ENCODE data around the gene TRUB1. TPM values are rescaled to one million over a fixed set of nuclear protein-coding genes. Genes with fewer than 3 reads are reported as not detected.

Gene TRUB1
- total RNA-seq, 1 experiment from 2014 or later = 11.5 TPM

- Histone ChIP-seq H3K36me3 (ENCODE audit: low read depth) (no peaks in the 10 kb centered on the region), H3F3A (ENCODE audit: insufficient read depth, low read depth) (no peaks in the 10 kb centered on the region), H3K27ac (no peak overlapping the region), H3K4me3 (no peak overlapping the region), H3K79me2 (ENCODE audit: low read depth) (no peaks in the 10 kb centered on the region), H3K4me1 (replicated peaks; ENCODE audit: insufficient read depth) (no peaks in the 10 kb centered on the region), H4K20me1 (ENCODE audit: insufficient read depth) (no peaks in the 10 kb centered on the region), H3K27me3 (ENCODE audit: insufficient read depth, low read depth) (no peaks in the 10 kb centered on the region), H2AFZ (no peak overlapping the region), H3K4me2 (no peak overlapping the region), H3K9me3 (ENCODE audit: insufficient read depth, low read depth) (no peaks in the 10 kb centered on the region), H3K9me2 (ENCODE audit: insufficient read depth) (no peaks in the 10 kb centered on the region)
- intact Hi-C loops (cut with micrococcal nuclease; ENCODE audit: unreplicated experiment) = no loop called here
- TF ChIP-seq EZH2 (IDR thresholded peaks at IDR 0.05; ENCODE audit: low read depth) = no peak
- no peak for TF ChIP-seq CTCF (conservative IDR thresholded peaks at IDR 0.05)
- POLR2A ChIA-PET (ENCODE audit: unreplicated experiment) = no interaction called here
- CTCF ChIA-PET = no interaction called here
- BruUV-seq (replicated peaks) = no TSS peak
- DNase-seq = no peak
These were observed 54.3 kb downstream of the TRUB1 start for GRCh38 chr10:114992189-114992775.

GRCh38 chr10:114995468-114996247 is 57.7 kb downstream of the TRUB1 start:
- H3F3A ChIP-seq (ENCODE audit: insufficient read depth, low read depth) = no peaks in the 10 kb centered on the region
- H3K27me3 ChIP-seq (ENCODE audit: insufficient read depth, low read depth) = no peaks in the 10 kb centered on the region
- no peak overlapping the region for H3K4me3 ChIP-seq
- CTCF ChIA-PET = no interaction called here
- no peaks in the 10 kb centered on the region for H4K20me1 ChIP-seq (ENCODE audit: insufficient read depth)
- H3K79me2 ChIP-seq (ENCODE audit: low read depth) = no peaks in the 10 kb centered on the region
- POLR2A ChIA-PET (ENCODE audit: unreplicated experiment) = no interaction called here
- H3K9me2 ChIP-seq (ENCODE audit: insufficient read depth) = no peaks in the 10 kb centered on the region
- TF ChIP-seq CTCF (conservative IDR thresholded peaks at IDR 0.05) = no peak
- no peak for TF ChIP-seq EZH2 (IDR thresholded peaks at IDR 0.05; ENCODE audit: low read depth)
- H3K36me3 ChIP-seq (ENCODE audit: low read depth) = no peaks in the 10 kb centered on the region
- intact Hi-C loops (cut with micrococcal nuclease; ENCODE audit: unreplicated experiment) = no loop called here
- H3K4me1 ChIP-seq (replicated peaks; ENCODE audit: insufficient read depth) = no peaks in the 10 kb centered on the region
- no peak overlapping the region for H2AFZ ChIP-seq
- H3K27ac ChIP-seq = no peak overlapping the region
- no peaks in the 10 kb centered on the region for H3K9me3 ChIP-seq (ENCODE audit: insufficient read depth, low read depth)
- no peak overlapping the region for H3K4me2 ChIP-seq
- DNase-seq = no peak
- BruUV-seq (replicated peaks) = no TSS peak

GRCh38 chr10:114996542-114996941 is 58.5 kb downstream of the TRUB1 start:
- H3K27ac ChIP-seq = no peak overlapping the region
- BruUV-seq (replicated peaks) = no TSS peak
- no peaks in the 10 kb centered on the region for H3K9me3 ChIP-seq (ENCODE audit: insufficient read depth, low read depth)
- no peaks in the 10 kb centered on the region for H4K20me1 ChIP-seq (ENCODE audit: insufficient read depth)
- H3F3A ChIP-seq (ENCODE audit: insufficient read depth, low read depth) = no peaks in the 10 kb centered on the region
- H3K36me3 ChIP-seq (ENCODE audit: low read depth) = no peaks in the 10 kb centered on the region
- no peaks in the 10 kb centered on the region for H3K4me1 ChIP-seq (replicated peaks; ENCODE audit: insufficient read depth)
- no peaks in the 10 kb centered on the region for H3K9me2 ChIP-seq (ENCODE audit: insufficient read depth)
- no peak overlapping the region for H3K4me3 ChIP-seq
- no peak for TF ChIP-seq EZH2 (IDR thresholded peaks at IDR 0.05; ENCODE audit: low read depth)
- TF ChIP-seq CTCF (conservative IDR thresholded peaks at IDR 0.05) = no peak
- ChIA-PET CTCF (no interaction called here), POLR2A (ENCODE audit: unreplicated experiment) (no interaction called here)
- no peak for DNase-seq
- H3K27me3 ChIP-seq (ENCODE audit: insufficient read depth, low read depth) = no peaks in the 10 kb centered on the region
- no peak overlapping the region for H3K4me2 ChIP-seq
- intact Hi-C loops (cut with micrococcal nuclease; ENCODE audit: unreplicated experiment) = no loop called here
- H3K79me2 ChIP-seq (ENCODE audit: low read depth) = no peaks in the 10 kb centered on the region
- H2AFZ ChIP-seq = no peak overlapping the region

All from PC-9 (cell line).